Myocyte (in vitro differentiated cells): ENCODE results near the gene NR6A1. TPM values are rescaled to one million over a fixed set of nuclear protein-coding genes. Genes with fewer than 3 reads are reported as not detected.
"Not testable (repeated sequence)": the region's sequence is repeated elsewhere in the genome, so short reads cannot be mapped to it uniquely, and the experiment has no call there.

Experiments
- DNase-seq: peaks from one replicate; pipeline ENCODE4 v3.0.0-alpha.2; 2012; ENCODE audit warnings: low read depth
- total RNA-seq: library from RNA; depleted of rRNA; stranded (reverse); fragments of >200 nt; gene quantifications from 2 replicates; pipeline ENCODE4 v1.2.3, GENCODE V29; 2014

The NR6A1 gene
- total RNA-seq, 1 donor from 2014 or later, result 2.1 TPM

DNA sequence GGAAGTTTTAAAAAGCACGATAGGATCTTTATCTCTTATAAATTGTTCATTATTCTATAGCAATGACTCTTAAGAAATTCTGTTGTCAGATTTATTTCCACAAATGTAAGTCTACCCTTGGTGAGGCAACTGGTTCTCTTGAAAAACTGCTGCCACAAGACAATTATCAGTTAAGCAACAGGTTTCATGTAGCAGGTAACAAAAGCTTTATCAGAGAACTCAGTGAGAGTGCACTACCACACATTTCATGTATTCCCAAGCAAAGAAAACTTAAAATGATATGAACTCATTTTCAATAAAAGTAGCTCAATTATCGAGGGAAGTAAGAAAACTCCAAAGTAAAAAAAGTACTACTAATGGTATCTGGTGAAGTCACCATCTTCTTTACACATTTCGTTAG is 9.4 kb downstream of the NR6A1 start:
- no peak for DNase-seq

DNA sequence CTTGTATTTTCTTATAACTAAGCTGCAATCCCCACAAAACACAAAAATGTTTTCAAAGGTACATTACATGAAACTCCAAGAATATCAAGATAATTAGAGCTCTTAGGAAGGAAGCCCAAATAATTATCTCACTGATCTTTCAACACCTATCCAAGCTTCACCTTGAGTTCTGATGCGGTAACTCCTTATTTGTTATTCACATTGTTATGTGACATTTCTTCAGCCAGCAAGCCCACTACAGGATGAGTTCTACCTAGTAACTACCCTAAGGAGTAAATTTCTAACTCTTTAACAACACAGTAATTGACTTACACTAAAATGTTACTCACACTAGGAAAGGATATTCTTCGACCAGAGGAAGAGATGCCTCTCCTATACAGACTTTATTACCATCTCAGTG is 9.9 kb downstream of the NR6A1 start:
- DNase-seq, result no peak

DNA sequence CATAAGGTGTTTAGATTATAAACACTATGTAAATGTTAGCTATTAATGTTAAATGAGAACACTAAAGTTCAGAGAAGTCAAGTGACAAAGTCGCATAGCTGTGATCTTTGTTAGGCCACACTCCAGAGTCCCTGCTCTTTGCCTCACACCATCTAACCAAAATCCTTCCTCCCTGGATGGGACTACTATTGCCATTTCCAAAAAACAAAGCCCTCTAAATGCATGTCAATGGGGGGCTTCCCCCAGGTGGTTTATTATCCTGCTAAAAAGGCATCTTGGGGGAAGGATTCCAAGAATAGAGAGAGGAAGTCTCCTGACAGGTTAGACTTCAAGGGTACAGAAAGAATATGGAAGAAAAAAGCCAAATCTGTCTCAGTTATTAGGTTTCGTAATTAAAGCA is 10.4 kb downstream of the NR6A1 start:
- no peak for DNase-seq

DNA sequence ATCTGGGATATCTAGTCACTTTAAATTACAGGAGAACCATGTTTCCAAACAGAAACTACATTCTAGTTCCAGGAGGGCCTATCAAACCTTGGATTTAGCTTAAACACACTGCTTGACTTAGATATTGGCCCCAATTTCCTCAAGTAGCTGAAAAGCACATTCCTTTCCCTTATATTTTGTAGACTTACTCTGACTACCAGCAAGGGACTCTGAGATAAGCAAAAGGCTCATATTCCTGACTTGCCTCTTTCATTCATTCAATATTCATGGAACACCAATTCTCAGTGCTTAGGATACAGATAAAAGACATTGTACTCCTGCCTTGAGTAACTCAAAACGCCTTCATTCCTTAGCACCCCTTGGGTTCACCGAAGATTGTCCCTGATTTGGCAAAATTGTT is 11.8 kb downstream of the NR6A1 start:
- DNase-seq, result no peak

DNA sequence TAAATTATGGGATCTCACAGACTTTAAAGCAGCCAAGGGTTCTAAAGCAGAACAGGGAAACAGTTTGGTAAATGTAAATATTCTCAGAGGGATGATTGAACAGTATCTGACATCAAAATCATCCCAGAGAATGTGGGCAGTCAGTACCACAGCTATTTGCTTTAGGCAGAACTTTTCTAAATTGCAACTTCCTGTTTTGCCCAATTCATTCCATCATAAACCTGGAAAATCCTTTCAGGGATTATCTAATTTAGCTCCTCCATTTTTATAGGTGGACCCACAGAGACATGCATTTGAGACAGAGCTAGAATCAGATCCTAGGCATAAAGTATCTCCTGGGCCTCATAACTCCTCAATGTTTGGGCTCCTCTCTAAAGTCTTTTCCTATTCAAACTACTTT is 12.4 kb downstream of the NR6A1 start:
- DNase-seq, result no peak

DNA sequence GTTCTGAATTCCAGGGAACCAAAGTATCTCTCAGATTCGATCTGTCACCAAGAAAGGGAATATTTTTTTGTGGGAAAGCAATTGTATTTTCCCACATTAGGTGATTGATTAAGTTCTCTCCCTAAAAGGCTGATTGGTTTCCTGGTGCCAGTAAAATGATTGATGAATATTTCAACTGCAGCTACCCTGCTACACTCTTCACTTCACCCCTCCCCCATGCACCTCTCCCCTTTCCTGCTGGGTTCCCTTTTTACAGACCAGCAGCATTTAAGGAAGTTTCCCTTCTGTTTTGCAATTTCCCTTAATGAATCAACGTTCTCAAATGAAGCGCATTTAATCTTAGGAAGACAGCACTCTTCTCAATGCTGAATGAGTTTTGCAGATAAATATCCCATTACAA is 13.1 kb downstream of the NR6A1 start:
- DNase-seq, result no peak

DNA sequence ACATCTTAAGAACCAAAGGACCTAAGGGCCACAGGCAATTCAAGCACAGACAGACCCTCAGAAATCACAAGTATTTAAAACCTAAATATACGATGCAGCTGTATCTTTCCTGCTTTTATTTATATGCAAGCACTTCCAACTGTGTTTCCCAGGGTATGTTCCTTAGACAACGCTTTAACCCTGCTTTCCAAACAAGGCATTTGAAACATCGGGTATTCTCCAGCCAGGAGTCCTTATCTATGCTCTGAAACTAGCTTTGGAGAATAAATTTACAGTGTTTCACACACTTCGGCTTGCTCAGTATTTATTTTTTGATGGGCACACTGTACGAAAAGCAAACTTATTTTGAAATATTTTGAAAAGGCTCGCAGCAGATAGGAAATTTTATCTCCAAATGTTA is 13.5 kb downstream of the NR6A1 start:
- DNase-seq, result no peak

DNA sequence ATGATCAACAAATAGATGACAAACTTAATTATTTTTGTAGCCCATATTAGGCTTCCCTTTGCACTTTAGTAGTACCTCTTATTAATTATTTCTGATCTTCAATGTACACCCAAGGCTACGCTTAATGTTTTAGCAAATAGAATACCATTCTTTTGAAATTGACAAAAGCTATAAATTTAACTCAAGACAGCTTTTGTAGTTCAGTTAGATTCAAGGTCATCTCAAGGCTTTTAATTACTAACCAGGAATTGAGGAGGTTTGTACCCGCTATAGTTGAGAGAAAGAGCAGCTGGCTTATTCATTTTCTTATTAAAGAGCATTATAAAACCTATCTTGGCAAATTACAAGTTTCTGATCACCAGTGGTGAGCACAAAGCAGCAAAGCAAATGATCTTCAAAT is 15.1 kb downstream of the NR6A1 start:
- DNase-seq, result no peak

DNA sequence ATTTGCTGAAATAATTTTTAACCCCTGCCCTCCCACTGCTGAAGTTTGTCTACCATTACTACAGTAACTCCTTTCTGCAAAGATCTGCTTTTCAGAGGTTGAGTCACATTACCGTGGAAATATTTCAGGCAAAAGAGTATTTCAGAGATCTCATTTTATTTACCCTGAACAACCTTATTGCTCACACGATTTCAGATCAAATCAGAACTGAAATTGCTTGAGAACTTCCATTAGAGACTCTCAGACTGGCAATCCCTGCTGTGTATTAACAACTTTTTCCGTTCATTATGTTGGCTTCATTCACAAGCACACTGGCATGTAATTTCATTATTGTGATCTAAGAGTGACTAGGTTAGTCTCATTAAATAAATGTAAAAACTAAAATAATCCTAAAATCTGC is 16.1 kb downstream of the NR6A1 start:
- no peak for DNase-seq

DNA sequence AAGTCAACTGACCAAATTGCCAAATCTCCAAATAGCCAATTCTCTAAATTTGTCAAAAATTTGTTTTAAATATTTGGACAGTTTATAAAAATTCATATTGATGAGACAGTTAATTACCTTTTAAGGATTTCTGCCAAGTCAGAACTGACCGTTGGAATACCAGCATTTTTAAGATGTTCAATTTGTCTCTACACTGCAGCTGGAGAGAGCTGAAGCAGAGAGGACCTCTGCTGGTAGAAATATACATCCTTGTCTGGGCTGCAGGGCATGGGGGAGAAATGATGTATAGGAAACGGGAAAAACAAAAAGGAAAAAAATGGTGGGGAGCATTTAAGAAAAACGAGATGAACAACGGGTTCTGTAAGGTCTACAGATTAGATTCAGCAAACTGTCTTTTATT is 16.8 kb downstream of the NR6A1 start:
- DNase-seq, result no peak

DNA sequence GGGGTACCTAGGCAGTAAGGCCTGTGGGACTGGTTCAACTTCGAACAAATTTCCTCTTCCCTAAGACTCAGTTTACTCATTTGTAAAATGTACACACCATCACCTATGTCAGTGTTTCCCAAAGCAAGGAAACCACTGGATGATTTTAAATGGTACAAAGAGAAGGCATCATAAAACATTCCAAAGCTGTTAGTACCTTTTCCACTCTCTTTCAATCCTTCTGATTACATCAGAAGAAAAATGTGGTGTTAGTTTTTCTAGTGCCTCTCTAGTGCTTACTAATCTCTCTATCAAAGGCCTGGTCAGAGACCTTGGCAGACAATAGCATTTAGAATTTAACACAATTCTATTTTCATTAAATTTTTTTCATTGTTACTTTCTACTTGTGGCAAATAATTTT is 18.1 kb downstream of the NR6A1 start:
- DNase-seq, result no peak

DNA sequence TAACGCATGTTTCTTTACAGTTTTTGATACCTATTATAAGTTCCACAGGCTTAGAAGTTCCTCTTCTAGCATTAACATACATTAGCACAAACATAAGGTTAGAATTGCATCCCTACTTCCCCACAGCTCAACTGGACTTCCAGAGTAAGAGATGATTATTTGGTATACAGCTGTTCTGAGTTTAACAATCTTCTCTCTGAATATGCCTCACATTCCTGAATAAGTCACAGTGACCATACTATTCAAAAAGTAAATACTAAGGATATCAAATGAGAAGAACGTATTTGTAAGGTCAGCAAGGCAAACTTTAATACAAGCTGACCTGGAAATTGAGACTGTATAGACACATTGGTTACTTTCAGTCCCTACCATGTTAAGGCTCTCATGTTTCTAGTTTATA is 21.3 kb downstream of the NR6A1 start:
- DNase-seq, result no peak

DNA sequence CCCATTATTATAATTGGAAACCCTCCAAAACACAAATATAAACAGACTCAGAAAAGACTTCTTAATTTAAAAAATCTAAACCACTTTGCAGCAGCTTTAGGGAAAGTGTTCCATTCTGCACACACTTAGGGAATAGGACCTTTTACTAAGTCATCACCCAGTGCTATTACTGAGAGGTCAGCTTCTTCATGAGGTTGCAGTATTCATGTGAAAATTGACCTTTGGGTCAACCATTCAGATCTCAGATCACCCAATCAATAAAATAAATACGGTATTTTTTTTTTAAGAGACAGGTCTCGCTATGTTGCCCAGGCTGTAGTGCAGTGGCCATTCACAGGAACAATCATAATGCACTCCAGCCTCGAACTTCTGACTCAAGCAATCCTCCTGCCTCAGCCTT is 21.8 kb downstream of the NR6A1 start:
- no peak for DNase-seq

DNA sequence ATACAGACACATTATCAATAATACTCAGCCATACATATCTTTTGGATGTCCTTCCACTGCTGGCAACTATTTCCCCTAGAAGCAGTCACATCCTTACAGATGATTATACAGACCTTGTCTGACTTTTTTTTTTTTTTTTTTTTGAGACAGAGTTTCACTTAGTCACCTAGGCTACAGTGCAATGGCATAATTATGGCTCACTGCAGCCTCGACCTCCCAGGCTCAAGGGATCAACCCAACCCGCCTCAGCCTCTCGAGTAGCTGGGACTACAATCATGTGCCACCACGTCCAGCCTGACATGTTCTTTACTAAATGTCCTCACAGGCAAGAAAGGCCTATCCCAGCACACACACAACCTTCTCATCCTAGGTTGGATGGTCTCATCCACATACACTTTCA is 24.0 kb downstream of the NR6A1 start:
- DNase-seq, result no peak

DNA sequence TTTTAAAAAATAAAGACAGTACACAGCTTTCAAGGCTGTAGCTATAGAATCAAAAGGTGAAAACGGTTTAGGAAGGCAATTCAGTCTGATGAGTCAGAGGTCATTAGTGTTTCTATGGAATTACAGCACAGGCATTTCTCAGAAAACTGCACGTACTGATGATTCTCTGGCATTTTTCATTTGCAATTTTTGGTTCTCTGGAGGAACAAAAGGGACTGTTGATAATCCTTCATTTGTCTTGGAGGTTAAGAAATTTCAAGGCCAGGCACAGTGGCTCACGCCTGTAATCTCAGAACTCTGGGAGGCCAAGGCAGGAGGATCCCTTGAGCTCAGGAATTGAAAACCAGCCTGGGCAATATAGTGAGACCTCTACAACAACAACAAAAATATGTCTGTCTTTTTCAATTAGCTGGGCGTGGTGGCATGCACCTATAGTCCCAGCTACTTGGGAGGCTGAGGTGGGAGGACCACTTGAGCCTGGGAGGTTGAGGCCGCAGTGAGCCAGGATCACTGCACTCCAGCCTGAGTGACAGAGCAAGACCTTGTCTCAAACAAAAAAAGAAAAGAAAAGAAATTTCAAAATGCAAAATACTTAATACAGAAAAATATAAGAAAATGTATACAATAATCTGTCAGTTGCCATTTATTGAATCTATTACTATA is 27.3 kb downstream of the NR6A1 start:
- DNase-seq, result no peak

DNA sequence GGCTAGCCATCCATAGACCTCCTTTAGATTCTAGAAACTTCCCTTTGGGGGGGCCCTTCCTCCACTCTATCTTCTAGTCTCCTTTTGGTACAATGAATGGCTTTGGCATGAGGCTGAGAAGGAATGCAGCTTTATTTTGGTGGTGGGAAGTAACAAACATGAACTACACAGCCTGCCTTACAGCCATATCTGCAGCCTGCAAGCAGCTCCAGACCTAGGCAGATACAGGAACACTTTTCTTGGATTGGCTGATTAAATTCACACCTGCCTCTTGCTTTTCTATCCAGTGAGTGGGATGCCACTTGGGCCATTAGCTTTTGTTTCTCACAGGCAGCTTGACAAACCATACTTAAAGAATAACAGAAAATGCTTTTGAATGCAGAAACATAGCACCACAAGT is 28.2 kb downstream of the NR6A1 start:
- no peak for DNase-seq

DNA sequence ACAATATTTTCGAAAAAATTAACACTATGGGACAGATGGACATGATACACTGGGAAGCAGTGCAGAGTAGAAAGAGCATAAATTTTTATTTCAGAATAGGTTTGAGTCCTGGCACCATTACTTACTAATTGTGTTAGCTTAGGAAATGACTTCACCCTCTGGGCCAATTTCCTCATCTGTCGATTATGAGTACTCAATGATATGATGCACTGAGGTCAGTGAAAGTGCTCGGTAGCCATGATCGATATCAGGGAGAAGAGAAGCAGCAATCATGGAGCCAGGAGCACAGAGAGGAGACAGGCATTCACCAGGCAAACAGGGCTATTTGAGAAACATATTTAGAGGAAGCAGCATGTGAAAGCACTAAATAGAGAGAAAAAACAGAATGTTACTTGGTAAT is 29.4 kb downstream of the NR6A1 start:
- no peak for DNase-seq

DNA sequence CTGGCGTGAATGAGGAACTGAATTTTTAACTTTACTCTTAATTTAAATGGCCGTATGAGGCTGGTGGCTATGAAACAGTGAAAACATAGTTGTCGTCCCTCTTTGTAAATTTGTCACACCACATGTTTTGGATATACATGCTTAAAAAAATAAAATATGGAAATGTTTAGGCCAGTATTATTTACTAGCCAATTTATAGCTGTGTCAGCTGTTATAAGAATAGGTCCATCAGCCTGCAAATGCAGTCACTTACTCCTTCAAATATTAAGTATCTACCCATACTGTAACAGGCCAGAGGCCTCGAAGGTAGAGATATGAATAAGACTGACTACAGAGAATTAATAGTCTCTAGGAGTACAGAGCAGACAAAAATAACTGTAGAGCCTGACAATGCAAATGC is 30.0 kb downstream of the NR6A1 start:
- DNase-seq, result no peak

DNA sequence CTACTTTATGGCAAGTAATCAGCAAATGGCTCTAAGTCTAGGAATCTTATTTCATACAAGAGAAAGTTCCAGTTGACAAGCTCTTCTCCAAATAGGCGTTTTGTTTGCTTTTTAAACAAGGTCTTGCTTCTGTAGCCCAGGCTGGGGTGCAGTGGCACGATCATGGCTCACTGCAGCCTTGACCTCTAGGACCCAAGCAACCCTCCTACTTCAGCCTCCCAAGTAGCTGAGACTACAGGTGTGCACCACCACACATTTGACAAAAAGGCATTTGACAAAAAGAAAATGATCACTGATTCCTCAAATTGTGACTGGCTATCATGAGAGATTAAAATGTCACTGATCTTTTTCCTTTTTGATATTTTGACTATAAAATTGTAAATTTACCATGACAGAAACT is 31.8 kb downstream of the NR6A1 start:
- DNase-seq, result no peak

DNA sequence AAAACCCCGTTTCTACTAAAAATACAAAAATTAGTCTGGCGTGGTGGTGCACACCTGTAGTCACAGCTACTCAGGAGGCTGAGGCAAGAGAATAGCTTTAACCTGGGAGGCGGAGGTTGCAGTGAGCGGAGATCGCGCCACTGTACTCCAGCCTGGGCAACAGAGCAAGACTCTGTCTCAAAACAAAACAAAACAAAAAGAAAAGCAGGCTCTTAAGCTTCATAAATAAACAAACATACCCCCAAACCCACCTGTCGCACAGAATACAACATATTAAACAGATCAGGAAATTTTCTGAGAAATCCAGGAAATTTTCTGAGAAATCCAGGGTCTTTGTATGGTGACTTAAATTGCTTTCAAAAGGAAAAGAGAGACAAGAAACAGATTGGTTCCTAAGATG is 33.0 kb downstream of the NR6A1 start:
- DNase-seq, result not testable (repeated sequence)

DNA sequence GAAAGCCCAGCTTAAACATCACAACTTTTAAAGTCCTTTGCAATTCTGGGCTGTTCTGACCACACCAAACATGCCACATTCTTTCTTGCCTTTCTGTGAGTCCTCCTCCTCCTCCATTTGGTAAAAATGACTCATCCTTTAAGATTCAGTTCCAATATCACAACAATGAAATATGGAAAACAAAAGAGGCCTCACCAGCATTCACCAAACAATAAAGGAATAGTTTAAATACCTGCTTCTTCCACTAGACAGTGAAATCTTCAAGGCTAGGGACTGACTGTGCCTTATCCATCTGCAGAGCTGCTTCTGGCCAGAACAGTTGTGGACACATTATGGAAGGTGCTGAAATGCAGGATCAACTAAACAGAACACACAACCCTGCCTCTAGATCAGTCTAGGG is 36.0 kb downstream of the NR6A1 start:
- peak; percentile 50 for DNase-seq

DNA sequence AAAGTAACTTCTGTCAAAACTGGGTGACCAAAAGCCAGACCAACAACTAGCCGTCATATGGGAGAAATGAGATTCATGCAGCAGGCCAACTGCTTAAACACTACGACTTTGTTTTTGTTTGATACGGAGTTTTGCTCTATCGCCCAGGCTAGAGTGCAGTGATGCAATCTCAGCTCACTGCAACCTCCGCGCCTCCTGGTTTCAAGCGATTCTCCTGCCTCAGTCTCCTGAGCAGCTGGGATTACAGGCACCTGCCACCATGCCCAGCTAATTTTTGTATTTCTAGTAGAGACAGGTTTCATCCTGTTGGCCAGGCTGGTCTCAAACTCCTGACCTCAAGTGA is 36.4 kb downstream of the NR6A1 start:
- DNase-seq, result not testable (repeated sequence)

DNA sequence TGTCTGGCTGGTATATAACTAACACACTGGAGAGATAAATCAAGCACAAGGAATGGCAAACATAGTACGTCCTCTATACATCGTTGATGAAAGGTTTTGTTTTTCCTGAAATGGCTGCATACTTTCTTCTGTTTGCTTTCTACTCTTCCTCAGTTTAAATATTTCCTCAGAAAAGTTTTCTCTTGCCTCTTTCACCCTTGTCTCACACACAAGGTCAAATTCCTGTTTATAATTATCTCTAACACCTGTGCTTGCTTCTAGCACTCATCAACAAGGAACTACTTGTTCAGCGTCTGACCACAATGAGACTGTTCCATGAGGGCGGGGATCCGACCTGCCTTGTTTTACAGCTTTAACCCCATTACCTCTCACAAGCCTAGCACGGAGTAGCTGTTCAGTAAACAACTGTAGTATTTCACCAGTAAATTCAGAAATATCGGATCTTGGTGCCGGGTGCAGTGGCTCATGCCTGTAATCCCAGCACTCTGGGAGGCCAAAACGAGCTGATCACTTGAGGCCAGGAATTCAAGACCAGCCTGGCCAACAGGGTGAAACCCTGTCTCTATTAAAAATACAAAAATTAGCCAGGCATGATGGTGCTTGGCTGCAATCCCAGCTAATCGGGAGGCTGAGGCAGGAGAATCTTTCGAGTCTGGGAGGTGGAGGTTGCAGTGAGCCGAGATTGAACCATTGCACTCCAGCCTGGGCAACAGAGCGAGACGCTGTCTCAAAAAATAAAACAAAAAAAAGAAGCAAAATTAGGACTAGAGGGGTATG is 37.0 kb downstream of the NR6A1 start:
- peak; percentile 77 for DNase-seq
